Esophagus muscularis mucosa (tissue), 4 donors: Measurements from ENCODE around the gene XAF1. TPM values are rescaled to one million over a fixed set of nuclear protein-coding genes. Genes with fewer than 3 reads are reported as not detected.
A peak's percentile ranks its signal among the peaks of the same experiment; 100 is the strongest.

Source experiments
- DNase-seq: peaks from one replicate; pipeline ENCODE4 v3.0.0-alpha.2; 2017; ENCODE audit errors: extremely low spot score
- H3K27ac ChIP-seq, 4 donors: fragments of 200-600 bp; sonication (generic); replicated peaks in 1 of 4; 1 replicate in 3 of 4; 2 replicates in 1 of 4; pipeline ENCODE4 v1.5.1; 2016 to 2019; ENCODE audit warnings: mild to moderate bottlenecking in 1 of 4
- H3K27me3 ChIP-seq, 4 donors: fragments of 200-600 bp; sonication (generic); one replicate each; pipeline versions ENCODE4 v1.5.1 to v1.6.0; 2016 to 2019
- H3K36me3 ChIP-seq, 4 donors: fragments of 200-600 bp; sonication (generic); one replicate each; pipeline ENCODE4 v1.5.1; 2016 to 2019
- H3K4me1 ChIP-seq, 4 donors: fragments of 200-600 bp; sonication (generic); one replicate each; pipeline ENCODE4 v1.5.1; 2016 to 2019
- H3K4me3 ChIP-seq, 4 donors: fragments of 200-600 bp; sonication (generic); 1 replicate in 2 of 4; 2 replicates in 2 of 4; pipeline ENCODE4 v1.5.1; 2016 to 2019; ENCODE audit warnings: mild to moderate bottlenecking in 4 of 4, moderate library complexity in 1 of 4
- H3K9me3 ChIP-seq, 4 donors: fragments of 200-600 bp; sonication (generic); 1 replicate in 3 of 4; 2 replicates in 1 of 4; pipeline ENCODE4 v1.5.1; 2016 to 2019
- EP300 ChIP-seq: sonication (generic); formaldehyde crosslinking; IDR thresholded peaks from one replicate; pipeline ENCODE4 v1.6.1; 2017; ENCODE audit warnings: antibody characterized with exemption
- POLR2A ChIP-seq: fragments of 450-650 bp; IDR thresholded peaks from one replicate; pipeline ENCODE4 v1.6.1; 2017; ENCODE audit warnings: antibody characterized with exemption, moderate library complexity, mild to moderate bottlenecking, low read depth
- POLR2AphosphoS5 ChIP-seq, 2 donors: sonication (generic); formaldehyde crosslinking; IDR thresholded peaks; one replicate each; pipeline ENCODE4 v1.6.1; 2017; ENCODE audit warnings: antibody characterized with exemption in 2 of 2
- WGBS: methylation state at CpG from one replicate; pipeline ENCODE4 v1.1.5; 2018; 5-methylcytosine and 5-hydroxymethylcytosine counted together
- intact Hi-C: fragments of 100-400 bp; cut with DNase I; formaldehyde crosslinking; loops from one replicate; pipeline ENCODE4 v1.15.1; 2023
- total RNA-seq, 4 donors: library from RNA; depleted of rRNA; stranded (reverse); fragments of >200 nt; gene quantifications; one replicate each; pipeline versions ENCODE4 v1.1.0 to v1.2.1, GENCODE V29; 2016
- TF ChIP-seq, protein P1 (sequence below), 3 experiments: fragments of 200-600 bp in 2 of 3; fragments of 450-650 bp in 1 of 3; sonication (generic) in 2 of 3; IDR thresholded peaks; one replicate each; pipeline ENCODE4 v1.5.1; 2017 to 2019; ENCODE audit warnings: antibody characterized with exemption in 3 of 3, mild to moderate bottlenecking in 2 of 3, moderate library complexity in 1 of 3

Gene XAF1
- total RNA-seq, 4 donors from 2014 or later: 11.1 to 35.3 (median 15.9) TPM

DNA sequence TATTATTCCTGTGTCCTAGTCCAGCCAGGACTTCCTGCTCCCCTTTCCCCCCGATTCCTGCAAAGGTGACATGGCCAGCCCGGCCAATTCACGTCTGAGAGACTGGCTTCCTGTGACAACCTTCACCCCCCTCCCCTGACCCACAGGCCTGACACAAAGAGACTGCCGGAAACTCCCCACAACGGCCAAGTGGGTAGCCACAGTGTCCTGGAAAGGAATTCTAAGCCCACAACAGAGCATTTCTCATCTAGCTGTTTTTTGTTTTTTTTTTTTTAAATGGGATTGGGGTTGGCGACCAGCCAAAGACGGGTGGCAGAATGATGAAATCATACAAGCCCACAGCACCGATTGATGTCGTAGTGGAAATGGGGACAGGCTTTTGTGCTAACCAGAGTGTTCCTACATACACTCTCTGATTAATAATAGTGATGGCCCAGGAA, 2.8 kb upstream of the XAF1 start:
- intact Hi-C loops: no loop called here
- Histone ChIP-seq H3K4me3 (no peak overlapping the region), H3K9me3 (no peaks in the 10 kb centered on the region), H3K27me3 (no peaks in the 10 kb centered on the region), H3K36me3 (peaks cover 0 to 2% (median under 1%) of the 10 kb centered on the region in 4 donors), H3K4me1 (peaks cover 31 to 56% (median 51%) of the 10 kb centered on the region in 4 donors), H3K27ac (peak overlapping the region; percentile 59 to 78 (median 72))
- 25% methylated on average over 8 of the region's 9 CpGs for WGBS
- no peak for DNase-seq
- TF ChIP-seq POLR2AphosphoS5 (IDR thresholded peaks at IDR 0.05) (peak in 1 of 2 donors; percentile 20), EP300 (no peak), POLR2A (no peak)
- TF ChIP-seq, protein P1, sequence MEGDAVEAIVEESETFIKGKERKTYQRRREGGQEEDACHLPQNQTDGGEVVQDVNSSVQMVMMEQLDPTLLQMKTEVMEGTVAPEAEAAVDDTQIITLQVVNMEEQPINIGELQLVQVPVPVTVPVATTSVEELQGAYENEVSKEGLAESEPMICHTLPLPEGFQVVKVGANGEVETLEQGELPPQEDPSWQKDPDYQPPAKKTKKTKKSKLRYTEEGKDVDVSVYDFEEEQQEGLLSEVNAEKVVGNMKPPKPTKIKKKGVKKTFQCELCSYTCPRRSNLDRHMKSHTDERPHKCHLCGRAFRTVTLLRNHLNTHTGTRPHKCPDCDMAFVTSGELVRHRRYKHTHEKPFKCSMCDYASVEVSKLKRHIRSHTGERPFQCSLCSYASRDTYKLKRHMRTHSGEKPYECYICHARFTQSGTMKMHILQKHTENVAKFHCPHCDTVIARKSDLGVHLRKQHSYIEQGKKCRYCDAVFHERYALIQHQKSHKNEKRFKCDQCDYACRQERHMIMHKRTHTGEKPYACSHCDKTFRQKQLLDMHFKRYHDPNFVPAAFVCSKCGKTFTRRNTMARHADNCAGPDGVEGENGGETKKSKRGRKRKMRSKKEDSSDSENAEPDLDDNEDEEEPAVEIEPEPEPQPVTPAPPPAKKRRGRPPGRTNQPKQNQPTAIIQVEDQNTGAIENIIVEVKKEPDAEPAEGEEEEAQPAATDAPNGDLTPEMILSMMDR (IDR thresholded peaks at IDR 0.05): no peak

DNA sequence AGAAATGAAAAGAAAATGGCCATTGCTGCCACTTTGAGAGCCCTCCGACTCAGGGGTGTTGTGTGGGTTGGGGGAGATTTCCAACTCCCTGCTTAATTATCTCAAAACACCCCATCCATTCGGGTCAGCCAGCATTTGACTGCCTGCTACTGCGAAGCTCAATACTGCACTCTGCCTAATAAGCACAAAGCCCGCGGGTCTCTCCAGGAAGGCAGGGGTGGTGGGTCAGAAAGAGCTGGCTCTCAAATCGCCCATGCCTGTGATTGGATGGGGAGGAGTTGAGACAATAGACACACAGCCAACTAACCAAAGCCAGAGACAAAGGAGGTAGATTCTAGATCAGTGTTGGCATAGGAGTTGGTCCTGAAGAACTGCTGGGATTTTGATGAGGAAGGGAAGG, 2.3 kb upstream of the XAF1 start:
- no peaks in the 10 kb centered on the region for H3K27me3 ChIP-seq
- DNase-seq: no peak
- H3K36me3 ChIP-seq: peaks cover 0 to 7% (median 3%) of the 10 kb centered on the region in 4 donors
- H3K9me3 ChIP-seq: no peaks in the 10 kb centered on the region
- intact Hi-C loops: no loop called here
- TF ChIP-seq, protein P1 (IDR thresholded peaks at IDR 0.05): no peak
- TF ChIP-seq EP300 (no peak), POLR2A (no peak), POLR2AphosphoS5 (IDR thresholded peaks at IDR 0.05) (no peak)
- no peak overlapping the region for H3K4me3 ChIP-seq
- H3K4me1 ChIP-seq: peaks cover 34 to 61% (median 54%) of the 10 kb centered on the region in 4 donors
- 77% methylated on average over 5 of the region's 6 CpGs for WGBS
- H3K27ac ChIP-seq: peak overlapping the region; percentile 59 to 78 (median 72)

DNA sequence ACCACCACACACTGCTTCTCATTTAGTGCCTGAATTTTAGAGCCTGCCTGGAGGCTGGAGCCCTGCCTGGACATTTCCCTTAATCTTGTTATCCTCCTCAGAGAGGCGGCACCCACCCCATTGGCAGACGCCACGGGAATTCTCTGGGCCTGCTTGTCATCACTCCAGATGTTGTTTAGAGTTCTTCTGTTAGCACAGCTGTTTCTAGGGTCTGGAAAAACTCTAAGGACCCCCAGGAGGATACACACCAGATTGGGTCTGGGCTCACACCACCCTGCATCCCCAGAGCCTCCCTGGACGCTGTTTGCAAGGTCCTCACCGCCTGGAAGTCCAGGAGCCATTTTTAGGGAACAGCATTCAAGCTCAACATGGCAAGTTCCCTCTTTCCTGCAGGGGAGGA, 565 bp upstream of the XAF1 start:
- H3K27ac ChIP-seq: peak overlapping the region; percentile 74 to 86 (median 81)
- intact Hi-C loops: no loop called here
- peak overlapping the region; percentile 47 to 67 (median 54) for H3K4me3 ChIP-seq
- DNase-seq: no peak
- no peaks in the 10 kb centered on the region for H3K9me3 ChIP-seq
- TF ChIP-seq EP300 (no peak), POLR2AphosphoS5 (IDR thresholded peaks at IDR 0.05) (no peak), POLR2A (no peak)
- TF ChIP-seq, protein P1 (IDR thresholded peaks at IDR 0.05): no peak
- peaks cover 0 to 23% (median 18%) of the 10 kb centered on the region in 4 donors for H3K36me3 ChIP-seq
- WGBS: 41% methylated on average over 5 of the region's 5 CpGs
- no peaks in the 10 kb centered on the region for H3K27me3 ChIP-seq
- peaks cover 34 to 66% (median 54%) of the 10 kb centered on the region in 4 donors for H3K4me1 ChIP-seq

DNA sequence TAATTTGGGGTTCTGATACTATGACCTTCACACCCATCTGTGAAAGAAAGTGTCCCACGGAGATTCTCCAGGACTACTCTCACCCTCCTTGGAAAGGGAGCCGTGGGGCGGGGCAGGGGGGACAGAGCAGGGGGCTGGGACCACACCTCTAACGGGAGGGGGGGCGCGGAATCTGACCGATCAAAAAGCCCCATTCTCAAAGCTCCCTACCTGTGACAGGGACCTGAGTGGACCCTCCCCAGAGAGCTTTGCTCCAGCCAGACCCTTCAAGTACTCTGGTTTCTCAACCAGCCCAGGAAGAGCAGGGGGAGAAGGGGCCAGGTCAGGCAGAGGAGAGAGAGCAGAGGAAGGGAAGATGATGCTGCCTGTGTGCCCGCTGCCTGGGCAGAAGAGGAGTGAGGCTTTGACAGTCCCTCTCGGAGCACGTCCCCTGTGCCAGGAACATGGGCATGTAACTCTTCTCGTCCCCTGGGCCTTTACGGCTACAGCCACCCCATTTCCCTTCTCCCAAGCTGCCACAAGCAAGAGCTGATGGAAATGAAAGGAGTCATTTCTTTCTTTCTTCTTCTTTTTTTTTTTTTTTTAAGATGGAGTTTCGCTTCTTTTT, 682 bp downstream of the XAF1 start:
- Histone ChIP-seq H3K4me1 (peaks cover 34 to 65% (median 54%) of the 10 kb centered on the region in 4 donors), H3K4me3 (peak overlapping the region; percentile 47 to 67 (median 54)), H3K27ac (peak overlapping the region; percentile 74 to 86 (median 81)), H3K9me3 (no peaks in the 10 kb centered on the region), H3K27me3 (no peaks in the 10 kb centered on the region), H3K36me3 (peaks cover 3 to 36% (median 26%) of the 10 kb centered on the region in 4 donors)
- no peak for TF ChIP-seq POLR2A
- no peak for TF ChIP-seq EP300
- TF ChIP-seq, protein P1 (IDR thresholded peaks at IDR 0.05): no peak
- TF ChIP-seq POLR2AphosphoS5 (IDR thresholded peaks at IDR 0.05): no peak
- intact Hi-C loops: no loop called here
- WGBS: 47% methylated on average over 12 of the region's 13 CpGs
- no peak for DNase-seq
